Measurements from ENCODE around the gene GPR31. TPM values are rescaled to one million over a fixed set of nuclear protein-coding genes. Genes with fewer than 3 reads are reported as not detected.

GPR31 gene
- total RNA-seq, 1 experiment from 2014 or later, result not detected

DNA sequence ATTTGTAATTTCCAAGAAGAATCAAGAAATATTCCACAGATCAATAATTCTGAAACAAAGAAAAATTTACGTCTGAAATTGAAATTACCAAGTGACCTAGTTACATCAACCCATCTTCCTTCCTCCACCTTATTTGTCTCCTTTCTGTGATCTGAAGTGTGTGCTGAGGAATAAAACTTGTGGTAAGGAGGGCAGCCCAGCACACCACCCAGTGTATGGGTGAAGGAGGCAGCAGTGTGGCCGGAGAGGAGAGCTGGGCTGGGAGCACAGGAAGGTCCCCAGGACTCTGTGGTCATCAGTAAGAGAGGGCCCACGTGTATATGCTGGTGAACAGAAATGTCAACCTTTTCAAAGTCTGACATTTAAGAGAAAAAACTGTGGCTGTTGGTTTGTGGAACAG lies 46.2 kb downstream of the GPR31 start:
- Histone ChIP-seq H4K8ac (replicated peaks; ENCODE audit: insufficient read length, low read depth, low read length) (no peak overlapping the region), H3K14ac (ENCODE audit: insufficient read depth, low read length) (no peak overlapping the region), H3K79me2 (ENCODE audit: insufficient read depth, low read length) (no peaks in the 10 kb centered on the region), H3K23ac (ENCODE audit: insufficient read length, low read depth, low read length) (no peak overlapping the region), H3K23me2 (ENCODE audit: insufficient read length, low read depth, low read length, poor library complexity, severe bottlenecking) (no peaks in the 10 kb centered on the region), H2BK120ac (ENCODE audit: low read depth, low read length, poor library complexity, severe bottlenecking) (no peak overlapping the region), H3K27me3 (ENCODE audit: insufficient read depth, low read length) (no peaks in the 10 kb centered on the region), H3K4ac (ENCODE audit: low read depth, low read length) (no peak overlapping the region), H3T11ph (ENCODE audit: low read length) (no peak overlapping the region), H2AK5ac (ENCODE audit: insufficient read length, low read length) (no peak overlapping the region), H3K4me1 (ENCODE audit: insufficient read depth, low read length) (no peaks in the 10 kb centered on the region), H3K79me1 (ENCODE audit: insufficient read depth, low read depth, low read length, poor library complexity, severe bottlenecking) (no peaks in the 10 kb centered on the region), H2AFZ (ENCODE audit: low read length) (no peak overlapping the region), H2BK5ac (ENCODE audit: insufficient read length, low read length) (no peak overlapping the region), H3K56ac (ENCODE audit: insufficient read length, low read depth, low read length) (no peak overlapping the region), H3K18ac (ENCODE audit: insufficient read length, low read depth, low read length) (no peak overlapping the region), H4K91ac (ENCODE audit: insufficient read length, low read depth, low read length) (no peak overlapping the region), H3K9me3 (ENCODE audit: control insufficient read depth, low read depth, low read length) (no peaks in the 10 kb centered on the region), H2BK15ac (ENCODE audit: low read depth, low read length) (no peak overlapping the region), H2BK12ac (ENCODE audit: insufficient read length, low read depth, low read length) (no peak overlapping the region), H4K20me1 (ENCODE audit: control insufficient read depth, insufficient read depth, insufficient read length) (no peaks in the 10 kb centered on the region), H4K5ac (ENCODE audit: insufficient read length, low read depth, low read length) (no peak overlapping the region), H3K27ac (ENCODE audit: insufficient read length, low read depth, low read length) (no peak overlapping the region), H3K4me2 (ENCODE audit: insufficient read depth, insufficient read length, low read length) (no peak overlapping the region), H2BK20ac (ENCODE audit: low read depth, low read length, poor library complexity, severe bottlenecking) (no peak overlapping the region), H3K9ac (ENCODE audit: extremely low read depth, insufficient read length, low read length) (no peak overlapping the region)
- DNase-seq, result no peak
- H3K9me3 Mint-ChIP-seq, result no peaks in the 10 kb centered on the region
- WGBS (ENCODE audit: extremely low coverage, insufficient read length, low lambda C conversion rate), result no CpG with 5 or more reads among the region's 3 CpGs
- H3K36me3 Mint-ChIP-seq (ENCODE audit: insufficient read depth in 1 of 3, low read depth in 3 of 3), result peaks cover 0 to 2% (median 0%) of the 10 kb centered on the region in 3 experiments; a peak in 1 of 7 replicates
- H3K4me1 Mint-ChIP-seq, result peaks cover 9 to 13% of the 10 kb centered on the region in 2 experiments
- TF ChIP-seq, protein P1, sequence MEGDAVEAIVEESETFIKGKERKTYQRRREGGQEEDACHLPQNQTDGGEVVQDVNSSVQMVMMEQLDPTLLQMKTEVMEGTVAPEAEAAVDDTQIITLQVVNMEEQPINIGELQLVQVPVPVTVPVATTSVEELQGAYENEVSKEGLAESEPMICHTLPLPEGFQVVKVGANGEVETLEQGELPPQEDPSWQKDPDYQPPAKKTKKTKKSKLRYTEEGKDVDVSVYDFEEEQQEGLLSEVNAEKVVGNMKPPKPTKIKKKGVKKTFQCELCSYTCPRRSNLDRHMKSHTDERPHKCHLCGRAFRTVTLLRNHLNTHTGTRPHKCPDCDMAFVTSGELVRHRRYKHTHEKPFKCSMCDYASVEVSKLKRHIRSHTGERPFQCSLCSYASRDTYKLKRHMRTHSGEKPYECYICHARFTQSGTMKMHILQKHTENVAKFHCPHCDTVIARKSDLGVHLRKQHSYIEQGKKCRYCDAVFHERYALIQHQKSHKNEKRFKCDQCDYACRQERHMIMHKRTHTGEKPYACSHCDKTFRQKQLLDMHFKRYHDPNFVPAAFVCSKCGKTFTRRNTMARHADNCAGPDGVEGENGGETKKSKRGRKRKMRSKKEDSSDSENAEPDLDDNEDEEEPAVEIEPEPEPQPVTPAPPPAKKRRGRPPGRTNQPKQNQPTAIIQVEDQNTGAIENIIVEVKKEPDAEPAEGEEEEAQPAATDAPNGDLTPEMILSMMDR (conservative IDR thresholded peaks at IDR 0.05), result no peak
- H3K4me3 Mint-ChIP-seq, result no peak overlapping the region
- no peaks in the 10 kb centered on the region; the same call in 1 of the 2 replicates for H3K27me3 Mint-ChIP-seq (ENCODE audit: low read depth)
- H3K27ac Mint-ChIP-seq, result no peak overlapping the region

All from H9 (cell line).